ENCODE measurements around the gene WNT9B.

DNA sequence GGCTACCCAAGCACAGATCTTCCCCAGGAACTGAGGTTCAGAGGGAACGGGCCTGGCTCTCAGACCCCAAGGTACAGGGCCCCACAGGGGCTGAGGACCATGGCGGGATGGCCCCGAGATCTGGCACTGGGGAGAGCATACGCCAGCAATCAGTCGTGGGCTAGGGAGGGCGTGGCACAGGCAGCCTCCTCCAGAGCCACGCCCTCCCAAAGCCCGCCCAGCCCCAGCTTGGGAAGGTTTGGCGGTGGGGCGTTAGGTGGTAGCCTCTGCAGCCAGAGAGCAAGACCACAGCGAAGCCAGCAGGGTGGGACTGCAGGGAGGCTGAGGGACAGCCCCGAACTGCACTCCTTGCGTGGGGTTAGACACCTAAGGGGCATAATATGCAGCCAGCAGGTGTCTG, 11.6 kb downstream of the WNT9B start:
- TF ChIP-seq CTCF (IDR thresholded peaks at IDR 0.05), result no peak
- TF ChIP-seq POLR2A (IDR thresholded peaks at IDR 0.05), result no peak
- no peak for TF ChIP-seq POLR2AphosphoS5 (IDR thresholded peaks at IDR 0.05)

Data from prostate gland (tissue), 2 donors.